HG02870 (cell line): Measurements from ENCODE around the gene RGS12.

ENCODE experiments used
- ATAC-seq: cut with Tn5 transposase; IDR thresholded peaks from one replicate; pipeline ENCODE4 v1.9.1; 2021; ENCODE audit warnings: mild to moderate bottlenecking, moderate library complexity; ENCODE audit not compliant: unreplicated experiment

The RGS12 gene

DNA sequence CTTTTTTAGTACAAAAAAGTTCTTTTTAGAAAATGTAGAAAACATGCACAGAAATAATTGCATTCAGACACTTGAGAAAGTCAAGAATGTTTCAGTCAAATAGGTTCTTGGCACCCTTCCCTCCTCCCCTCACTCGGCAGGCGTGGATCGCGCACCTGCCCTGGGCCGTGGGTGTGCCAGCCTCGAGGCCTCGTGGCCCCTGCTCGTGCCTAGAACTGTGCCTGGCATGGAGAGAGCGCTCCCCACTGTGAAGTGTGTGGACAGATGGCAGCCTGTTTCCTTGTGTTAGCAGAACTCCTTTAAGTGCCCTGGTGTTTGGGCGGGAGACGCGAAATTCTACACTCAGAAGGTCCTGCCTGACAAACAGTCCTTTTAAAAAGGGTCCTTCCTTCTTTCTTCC, 14.7 kb downstream of the RGS12 start:
- no peak for ATAC-seq

DNA sequence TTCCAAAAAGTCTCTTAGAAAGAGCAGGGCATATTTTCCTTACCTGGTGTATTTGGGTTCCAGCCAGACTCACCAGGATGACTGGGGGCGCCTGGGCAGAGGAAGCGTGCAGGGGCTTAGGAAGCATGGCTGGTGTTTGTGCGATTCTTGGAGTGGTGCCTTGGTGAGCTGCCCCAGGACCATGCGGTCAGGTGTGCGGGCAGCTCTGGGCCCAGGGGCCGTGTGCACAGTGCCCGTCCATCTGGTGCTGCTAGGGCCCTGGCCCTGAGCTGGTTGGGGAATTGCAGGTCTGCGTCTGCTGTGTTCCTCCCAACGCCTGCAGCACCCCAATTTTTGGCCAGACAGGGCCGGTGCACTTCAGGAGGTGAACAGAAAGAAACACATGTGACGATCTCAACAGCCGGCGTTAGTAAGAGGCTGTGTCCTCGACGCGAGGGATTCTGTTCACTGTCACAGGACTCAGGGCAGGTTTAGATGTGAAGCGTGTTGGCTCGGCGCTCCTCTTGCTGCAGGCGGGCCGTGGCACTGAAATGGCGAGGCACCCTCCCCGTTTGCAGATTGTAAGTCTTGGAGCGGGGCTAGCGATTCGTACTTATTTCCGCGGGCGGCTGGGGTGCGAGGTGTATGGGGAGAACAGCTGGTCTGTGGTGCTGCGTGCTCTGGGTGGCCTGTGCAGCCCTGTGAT, 15.2 kb downstream of the RGS12 start:
- no peak for ATAC-seq

DNA sequence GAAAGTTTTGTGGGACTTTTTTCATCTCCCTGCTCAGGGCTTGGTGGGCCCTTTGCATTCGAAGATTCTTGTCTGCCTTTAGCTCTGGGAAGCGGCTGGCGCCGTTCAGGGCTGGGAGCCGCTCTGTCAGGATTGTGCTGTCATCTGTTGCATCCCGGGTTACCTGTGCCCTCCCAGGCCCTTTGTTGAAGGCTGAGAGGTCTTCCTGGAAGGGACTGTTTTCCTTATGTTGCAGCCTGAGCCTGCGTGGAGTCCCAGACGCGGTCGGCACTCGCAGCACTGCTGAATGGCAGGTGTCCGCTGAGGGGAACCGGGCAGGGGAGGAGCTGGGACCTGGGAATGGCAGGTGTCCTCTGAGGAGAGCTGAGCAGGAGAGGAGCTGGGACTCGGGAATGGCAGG, 15.9 kb downstream of the RGS12 start:
- ATAC-seq: no peak

DNA sequence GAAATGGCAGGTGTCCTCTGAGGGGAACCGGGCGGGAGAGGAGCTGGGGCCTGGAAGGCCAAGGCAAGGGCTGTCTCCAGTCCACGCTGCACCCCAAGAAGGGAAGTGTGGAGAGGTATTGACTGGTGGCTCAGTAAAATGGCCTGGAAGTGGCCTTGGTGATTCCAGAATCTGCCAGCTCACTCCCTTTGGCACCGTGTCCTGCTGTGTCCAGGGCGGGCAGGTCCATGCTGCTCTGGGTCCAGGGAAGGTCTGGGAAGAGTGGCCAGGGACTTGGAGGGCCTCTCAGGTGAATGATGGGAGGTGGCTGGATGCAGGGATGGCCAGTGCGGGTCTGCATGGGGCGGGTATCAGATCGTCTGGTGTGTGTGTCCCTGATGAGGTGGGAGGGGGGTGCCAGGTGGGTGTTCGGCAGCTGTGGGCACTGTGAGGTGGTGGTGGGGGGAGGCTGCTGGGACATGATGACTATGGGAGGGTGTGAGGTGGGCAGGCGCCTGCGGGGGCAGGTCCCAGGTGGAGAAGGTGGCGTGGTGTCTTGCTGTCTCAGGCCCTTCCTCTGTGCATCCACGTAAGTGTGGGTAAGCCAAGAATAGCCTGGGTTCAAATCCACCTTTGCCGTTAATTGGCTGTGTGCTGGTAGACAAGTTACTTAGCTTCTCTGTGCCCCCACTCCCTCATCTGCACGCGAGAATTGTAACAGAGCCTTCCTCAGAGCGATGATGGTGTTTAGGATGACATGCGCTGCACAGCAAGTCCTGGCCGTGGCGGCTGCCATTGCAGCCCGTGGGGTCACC, 17.7 kb downstream of the RGS12 start:
- no peak for ATAC-seq

DNA sequence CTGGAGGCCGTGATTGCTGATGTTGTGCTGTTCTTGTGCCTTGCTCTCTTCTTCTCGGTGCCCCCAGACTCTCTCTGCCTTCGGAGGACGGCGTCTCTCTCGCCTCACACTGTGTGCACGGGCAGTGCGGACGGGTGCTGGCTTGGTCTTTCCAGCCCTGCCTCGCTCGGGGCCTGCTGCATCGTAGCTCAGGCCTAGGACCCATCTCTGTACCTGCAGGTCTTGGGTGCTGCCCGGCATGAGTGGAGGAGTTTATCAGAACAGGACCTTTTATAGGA, 18.2 kb downstream of the RGS12 start:
- no peak for ATAC-seq

DNA sequence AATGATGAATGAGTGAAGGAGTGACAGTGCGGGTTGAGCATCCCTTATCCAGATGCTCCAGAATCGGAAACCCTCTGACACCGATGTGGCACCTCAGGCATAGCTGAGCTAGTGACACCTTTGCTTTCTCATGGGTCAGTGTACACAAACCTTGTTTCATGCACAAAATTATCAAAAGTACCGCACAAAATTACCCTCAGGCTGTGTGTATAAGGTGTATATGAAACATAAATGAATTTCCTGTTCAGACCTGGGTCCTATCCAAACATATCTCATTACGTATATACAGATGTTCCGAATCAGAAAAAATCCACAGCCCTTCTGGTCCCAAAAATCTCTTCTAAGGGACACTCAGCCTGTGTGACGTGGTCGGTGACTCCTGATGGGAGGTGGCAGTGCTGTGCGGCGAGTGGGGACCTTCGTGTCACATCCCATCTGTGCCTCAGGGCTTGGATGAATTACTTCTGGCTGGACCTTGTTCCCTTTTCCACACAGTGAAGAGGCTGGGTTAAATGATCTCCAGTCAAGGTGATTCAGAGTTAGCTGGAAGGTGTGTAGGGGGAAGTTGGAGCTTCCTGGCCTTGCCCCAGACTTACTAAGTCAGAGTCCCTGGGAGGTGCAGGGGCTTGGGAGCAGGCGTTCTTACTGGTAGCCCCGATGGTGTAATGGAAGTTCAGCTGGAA, 18.8 kb downstream of the RGS12 start:
- no peak for ATAC-seq

DNA sequence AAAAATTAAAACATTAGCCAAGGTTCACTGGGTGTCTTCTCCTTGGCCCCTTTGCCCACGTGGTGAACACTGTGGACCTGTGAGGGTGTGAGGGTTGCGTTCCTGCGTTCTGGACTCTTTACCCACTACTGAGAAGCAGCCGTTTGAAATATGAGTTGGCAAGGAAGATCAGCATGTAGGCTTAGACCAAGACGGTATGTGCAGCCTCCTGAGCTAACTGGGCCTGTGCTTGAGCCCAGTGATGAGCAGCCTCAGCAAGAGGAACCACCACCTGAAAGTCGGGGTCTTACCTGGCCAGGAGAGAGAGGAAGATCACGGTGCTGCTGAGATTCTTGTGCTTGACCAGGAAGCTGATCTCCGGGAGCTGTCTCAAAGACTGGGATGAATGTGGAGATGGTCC, 19.5 kb downstream of the RGS12 start:
- ATAC-seq: no peak

DNA sequence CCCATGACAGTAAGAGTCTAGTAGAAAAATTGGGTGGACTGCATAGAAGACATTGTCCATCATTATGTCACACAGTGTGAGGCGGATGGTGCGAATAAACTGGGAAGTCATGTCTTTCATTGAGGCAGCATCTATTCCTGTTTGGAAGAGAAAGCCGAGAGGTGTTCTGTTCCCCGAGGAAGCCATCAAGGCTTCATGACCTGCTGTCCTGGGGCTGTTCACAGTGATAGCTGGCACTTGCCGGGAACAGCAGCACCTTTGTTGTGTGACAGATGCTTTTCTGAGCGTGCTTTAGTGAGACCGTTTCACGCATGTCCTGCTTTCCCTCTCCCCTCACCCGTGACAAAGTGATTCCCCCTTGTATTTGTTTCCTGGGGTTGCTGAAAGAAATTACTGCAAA, 20.3 kb downstream of the RGS12 start:
- ATAC-seq: no peak

DNA sequence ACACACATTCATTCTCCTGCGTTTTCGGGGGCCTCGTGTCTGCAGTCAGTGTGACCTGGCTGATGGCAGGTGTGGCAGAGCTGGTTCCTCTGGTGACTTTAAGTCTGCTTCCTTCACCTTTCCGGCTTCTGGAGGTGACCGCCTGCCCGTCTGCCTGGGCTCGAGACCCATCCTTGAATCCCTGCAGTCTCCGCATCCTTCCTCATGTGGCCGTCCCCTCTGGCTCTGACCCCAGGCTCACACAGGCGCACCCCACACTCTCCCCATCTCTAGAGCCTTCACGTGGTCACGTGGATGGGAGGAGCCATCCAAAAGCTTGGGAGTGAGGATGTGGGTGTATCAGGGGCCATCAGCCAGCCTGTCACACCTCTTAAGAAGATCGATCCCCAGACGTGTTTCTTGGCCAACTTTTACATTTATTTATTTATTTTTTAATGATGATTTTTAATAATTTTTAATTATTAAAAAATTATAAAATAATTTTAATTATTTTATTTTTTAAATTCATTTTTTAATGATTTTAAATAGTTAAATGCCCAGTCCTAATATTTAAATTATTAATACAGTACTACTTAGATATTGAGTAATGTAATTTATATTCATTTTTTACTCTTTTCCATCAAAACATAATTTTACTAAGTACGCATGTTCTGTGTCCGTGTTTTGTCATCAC, 20.9 kb downstream of the RGS12 start:
- ATAC-seq: no peak

DNA sequence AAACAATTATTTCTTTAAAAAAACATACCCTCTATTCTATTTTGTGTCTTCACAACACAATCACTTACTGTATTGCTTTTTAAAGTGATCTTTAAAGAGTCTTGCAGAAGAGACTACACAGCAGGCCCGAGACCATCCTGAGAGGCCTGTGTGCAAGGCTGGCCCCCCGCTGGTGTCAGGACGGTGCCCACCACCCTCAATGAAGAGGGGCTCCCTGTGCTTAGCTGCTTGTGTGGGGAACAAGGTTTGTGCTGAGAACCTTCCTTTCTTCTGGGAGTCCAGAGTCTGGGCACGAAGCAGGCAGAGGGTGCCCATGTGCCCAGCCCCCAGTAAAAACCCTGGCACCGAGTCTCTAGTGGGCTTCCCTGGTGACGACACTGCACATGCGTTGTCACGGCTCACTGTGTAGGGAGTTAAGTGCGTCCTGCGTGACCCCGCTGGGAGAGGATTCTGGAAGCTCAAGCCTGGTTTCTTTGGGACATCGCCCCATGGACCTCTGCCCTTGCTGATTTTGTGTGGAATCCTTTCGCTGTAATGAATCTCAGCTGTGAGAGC, 22.0 kb downstream of the RGS12 start:
- no peak for ATAC-seq

DNA sequence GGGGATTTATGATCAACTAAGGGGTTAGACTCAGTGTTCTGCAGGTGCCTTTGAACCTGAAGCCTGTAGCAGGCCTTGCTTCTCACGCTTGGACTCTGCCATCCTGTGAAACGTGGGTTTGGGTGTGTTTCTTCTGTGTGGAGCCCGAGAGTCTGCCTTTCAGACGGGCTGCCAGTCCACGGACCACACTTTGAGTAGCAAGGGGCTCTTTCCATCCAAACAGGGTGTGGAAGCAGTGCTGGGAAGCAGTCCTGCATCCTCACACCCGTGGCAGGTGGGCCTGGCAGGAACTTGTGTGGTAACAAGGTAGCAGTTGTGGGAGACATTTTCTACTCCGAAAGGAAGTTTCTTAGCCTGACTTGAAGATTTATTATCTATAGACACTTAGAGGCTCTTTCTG, 22.7 kb downstream of the RGS12 start:
- ATAC-seq: no peak

DNA sequence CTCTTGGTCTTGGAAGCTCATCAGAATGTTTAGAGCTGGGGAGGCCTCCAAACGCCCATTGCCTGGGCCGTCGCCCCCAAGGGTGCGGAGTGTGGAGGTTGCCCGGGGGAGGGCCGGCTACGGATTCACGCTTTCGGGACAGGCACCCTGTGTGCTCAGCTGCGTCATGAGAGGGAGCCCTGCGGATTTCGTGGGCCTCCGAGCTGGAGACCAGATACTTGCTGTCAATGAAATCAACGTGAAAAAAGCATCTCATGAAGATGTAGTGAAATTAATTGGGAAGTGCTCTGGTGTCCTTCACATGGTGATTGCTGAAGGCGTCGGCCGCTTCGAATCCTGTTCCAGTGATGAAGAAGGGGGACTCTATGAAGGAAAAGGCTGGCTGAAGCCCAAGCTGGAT, 23.3 kb downstream of the RGS12 start:
- no peak for ATAC-seq

DNA sequence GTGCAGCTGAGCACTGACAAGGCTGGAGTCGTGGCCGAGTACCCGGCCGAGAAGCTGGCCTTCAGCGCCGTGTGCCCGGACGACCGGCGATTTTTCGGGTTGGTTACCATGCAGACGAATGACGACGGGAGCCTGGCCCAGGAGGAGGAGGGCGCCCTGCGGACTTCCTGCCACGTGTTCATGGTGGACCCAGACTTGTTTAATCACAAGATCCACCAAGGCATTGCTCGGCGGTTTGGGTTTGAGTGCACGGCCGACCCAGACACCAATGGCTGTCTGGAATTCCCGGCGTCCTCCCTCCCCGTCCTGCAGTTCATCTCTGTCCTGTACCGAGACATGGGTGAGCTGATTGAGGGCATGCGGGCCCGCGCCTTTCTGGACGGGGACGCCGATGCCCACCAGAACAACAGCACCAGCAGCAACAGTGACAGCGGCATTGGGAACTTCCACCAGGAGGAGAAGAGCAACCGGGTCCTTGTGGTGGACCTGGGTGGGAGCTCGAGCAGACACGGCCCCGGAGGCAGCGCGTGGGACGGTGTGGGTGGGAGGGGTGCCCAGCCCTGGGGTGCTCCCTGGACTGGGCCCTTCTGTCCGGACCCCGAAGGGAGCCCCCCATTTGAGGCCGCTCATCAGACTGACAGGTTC, 24.3 kb downstream of the RGS12 start:
- no peak for ATAC-seq

DNA sequence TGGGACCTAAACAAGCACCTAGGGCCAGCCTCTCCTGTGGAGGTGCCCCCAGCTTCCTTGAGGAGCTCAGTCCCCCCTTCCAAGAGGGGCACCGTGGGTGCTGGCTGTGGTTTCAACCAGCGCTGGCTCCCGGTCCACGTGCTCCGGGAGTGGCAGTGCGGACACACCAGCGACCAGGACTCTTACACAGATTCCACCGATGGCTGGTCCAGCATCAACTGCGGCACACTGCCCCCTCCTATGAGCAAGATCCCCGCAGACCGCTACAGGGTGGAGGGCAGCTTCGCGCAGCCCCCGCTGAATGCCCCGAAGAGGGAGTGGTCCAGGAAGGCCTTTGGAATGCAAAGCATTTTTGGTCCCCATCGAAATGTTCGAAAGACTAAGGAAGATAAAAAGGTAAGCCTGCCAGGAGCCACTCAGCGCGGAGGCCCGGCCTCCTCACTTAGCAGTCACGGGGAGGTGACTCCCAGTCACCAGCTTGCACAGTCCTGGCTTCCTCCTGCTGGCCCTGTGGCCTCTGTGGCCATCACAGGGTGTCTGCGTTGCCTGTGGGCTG, 24.9 kb downstream of the RGS12 start:
- no peak for ATAC-seq

DNA sequence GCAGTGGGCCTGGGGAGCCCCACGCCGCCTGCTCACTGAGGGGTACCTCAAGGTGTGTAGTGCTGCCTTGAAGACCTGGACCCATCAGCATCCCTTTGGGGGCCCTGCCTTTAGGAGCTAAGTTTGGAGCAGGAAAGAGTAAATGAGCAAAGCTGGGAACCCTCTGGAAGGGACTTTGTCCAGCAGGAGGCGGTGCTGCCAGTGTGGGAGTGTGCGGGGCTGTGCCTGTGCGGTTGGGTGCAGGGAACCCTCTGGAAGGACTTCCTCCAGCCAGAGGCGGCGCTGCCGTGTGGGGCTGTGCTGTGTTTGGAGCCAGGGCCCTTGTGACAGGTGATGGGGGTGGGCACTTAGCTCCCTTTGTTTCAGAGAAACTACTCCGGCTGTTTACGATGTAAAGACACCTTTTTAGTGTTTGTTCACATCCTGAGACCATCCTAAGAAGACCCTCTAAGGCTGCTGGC, 25.8 kb downstream of the RGS12 start:
- no peak for ATAC-seq

DNA sequence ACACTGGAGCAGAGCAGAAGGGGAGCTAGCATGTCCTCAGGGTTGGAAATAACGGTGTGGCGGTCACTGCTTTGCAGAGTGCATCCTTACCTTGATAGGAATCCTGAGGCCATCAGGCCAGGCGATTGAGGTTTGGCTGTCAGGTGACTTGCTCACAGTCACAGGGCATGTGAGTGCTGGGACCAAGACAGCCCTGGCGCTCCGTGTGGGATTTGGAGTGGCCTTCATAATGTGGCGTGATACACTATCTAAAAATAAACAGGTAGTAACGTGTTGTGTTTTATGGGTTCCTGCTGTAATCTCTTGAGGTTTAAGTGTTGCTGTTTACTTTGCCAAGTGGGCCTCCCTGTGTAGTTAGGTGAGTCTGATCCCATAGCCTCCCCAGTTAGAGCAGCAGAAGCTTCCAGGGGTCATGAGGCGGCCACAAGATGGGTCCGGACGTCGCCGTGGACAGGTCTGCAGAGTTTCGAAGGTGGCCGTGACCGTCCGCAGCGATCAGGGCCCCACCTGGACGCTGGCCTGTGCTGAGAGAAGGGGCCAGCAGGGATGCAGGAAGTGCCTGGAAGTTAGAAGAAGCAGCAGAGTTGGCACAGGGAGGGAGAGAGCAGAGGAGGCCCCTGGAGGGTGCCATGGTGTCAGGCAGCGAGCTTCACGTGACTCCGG, 27.7 kb downstream of the RGS12 start:
- ATAC-seq: no peak

DNA sequence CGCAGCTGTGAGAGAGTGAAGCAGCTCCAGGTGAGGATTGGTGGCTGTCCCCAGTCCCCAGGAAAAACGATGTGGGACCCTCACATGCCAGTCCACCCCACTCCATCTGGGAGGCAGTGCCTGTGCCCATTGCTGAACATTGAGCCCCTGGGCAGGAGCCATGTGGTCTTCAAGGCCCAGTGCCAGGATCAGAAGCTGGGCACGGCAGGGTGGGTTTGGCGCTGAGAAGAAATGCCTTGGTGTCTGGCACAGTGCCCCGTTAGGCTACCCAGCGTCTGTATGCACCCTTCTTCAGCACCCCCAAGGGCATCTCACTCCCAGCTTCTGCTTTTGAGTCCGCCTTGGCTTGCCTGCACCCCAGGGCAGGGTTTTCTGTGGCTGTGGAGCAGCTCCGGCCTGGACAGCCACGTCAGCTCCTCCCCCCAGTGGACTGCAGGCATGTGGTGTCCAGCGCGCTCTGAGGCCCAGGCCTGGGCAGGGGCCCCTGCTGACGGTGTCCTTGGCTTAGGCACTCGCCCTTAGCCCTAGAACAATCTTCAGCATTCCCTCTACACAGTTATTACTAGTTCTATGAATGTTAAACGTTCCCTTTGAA, 28.6 kb downstream of the RGS12 start:
- no peak for ATAC-seq

DNA sequence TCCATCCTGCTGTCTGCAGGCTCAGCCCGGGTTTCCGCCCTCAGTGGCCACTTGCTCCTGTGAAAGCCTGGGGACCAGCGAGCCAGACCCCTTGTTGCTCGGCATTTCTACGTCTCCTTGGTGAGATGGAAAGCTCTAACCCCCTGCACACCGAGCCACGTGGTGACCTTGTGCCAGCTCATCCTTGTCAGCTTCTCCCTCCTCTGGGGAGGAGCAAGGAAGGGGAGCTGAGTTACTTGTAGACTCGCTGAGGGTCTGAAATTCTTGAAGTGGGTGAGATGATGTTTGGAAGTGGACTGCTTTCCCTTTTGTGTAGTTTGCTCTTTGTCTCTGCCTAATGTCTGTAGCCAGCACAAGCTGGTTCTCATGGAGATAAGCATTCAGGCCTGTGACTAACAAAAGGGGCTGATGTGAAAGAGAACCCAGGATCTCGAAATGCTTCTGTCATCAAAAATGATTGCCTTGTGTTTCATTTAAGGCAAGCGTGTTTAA, 29.3 kb downstream of the RGS12 start:
- no peak for ATAC-seq

DNA sequence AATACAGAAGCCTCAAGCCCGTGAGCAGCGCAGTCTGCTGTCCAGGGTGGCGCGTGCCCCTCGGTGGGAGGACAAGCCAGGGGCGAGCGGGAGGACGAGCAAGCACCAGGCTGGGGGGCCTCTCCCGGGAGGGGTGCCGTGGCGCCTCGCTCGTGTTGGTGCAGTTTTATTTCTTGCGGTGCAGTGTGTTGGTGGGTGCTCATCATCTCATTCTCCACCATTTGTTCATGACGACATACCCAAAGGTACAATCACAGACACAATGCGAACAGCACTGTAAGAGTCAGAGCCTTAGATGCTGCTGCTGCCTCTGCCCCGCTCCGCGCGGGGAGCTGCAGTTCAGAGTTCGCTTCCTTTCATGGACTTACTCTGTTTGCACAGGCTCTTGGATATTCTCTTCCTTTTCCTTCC, 30.3 kb downstream of the RGS12 start:
- ATAC-seq: no peak
